H54 (cell line): Measurements from ENCODE around the gene CRNKL1.
A peak's percentile ranks its signal among the peaks of the same experiment; 100 is the strongest.

Experiments used
- DNase-seq: peaks from one replicate; pipeline ENCODE4 v3.0.0; 2011; ENCODE audit warnings: low spot score, mixed read lengths; ENCODE audit not compliant: insufficient read length
- FAIRE-seq: peaks from 3 replicates; lab custom pipeline; 2011; peaks lifted over from hg19 to GRCh38; lab: Jason Lieb, UNC
- POLR2A ChIP-seq: IDR thresholded peaks from 2 replicates; pipeline ENCODE4 v1.6.1; 2011; ENCODE audit warnings: low read depth, mild to moderate bottlenecking, low read length

The CRNKL1 gene

DNA sequence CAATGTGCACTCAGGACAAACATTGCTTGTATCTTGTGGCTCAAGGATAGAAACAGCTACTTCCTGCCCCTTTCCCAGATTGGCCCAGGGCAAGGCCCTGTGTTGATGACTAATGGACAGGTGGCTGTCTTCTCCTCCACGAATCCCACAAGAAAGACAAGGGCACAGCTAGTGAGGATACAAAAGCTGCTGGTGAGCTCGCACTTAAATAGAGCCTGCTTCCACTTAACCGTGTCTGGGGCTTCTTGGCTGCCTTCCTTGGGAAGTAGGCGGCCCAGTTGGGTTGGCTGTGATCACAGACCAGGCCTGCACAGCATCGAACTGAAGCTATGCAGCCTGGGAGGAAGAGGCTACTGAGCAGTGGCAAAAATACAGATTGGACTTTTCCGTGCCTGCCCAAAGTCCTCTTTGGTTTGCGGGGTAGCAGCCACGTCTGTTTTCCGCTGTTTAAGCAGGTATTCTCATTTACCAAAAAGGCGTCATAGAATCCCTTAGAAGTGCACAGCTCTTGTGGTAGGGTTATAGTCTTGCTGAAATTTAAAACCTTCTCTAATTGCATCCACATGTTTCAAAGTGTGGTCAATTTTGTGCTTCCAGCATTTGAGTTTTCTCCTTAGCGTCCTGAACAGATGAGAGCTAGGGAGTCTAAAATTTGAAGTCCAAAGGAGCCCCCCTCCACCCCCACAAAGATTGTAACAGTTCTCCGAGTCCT lies 58.2 kb downstream of the CRNKL1 start:
- TF ChIP-seq POLR2A, result no peak

DNA sequence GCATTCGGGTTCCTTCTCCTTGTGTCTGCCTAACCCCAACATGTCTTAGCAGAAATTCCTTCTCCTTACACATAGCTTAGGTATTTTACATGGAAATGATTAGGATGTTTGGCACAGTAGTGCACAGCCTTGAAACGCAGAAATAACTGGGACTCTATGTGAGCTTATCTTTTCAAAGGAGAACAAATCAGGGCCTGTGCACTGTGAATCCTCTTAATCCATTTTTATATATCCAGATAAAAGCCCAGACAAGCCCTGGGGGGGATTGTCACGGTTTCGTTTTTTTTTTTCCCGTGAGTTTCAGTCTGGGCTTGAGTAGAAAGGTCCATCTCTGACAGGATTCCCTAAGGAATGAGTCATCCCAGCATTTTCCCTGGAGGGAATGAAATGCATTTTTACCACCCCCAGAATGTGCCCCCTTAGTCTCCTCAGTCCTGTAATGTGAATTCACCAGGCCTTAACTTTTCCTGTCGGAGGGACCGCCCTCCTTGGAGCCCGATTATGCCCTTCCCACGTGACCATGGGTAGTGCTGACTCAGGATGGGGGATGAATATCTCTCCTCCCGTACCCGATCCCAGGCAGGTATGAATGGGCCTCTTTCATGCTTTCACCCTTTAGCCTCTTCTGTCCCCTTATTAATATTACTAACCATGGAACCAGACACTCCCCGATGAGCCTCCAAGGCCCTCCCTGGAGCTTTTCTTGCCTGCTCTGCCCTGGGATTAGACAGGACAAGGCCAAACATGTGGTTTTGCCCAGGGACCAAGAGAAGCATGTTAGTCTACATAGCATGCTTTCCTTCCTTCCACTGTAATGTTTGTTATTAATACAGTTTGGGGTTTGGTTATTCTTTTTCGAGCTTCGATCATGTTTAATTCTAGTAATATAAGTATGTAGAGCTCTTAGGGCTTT lies 59.0 kb downstream of the CRNKL1 start:
- FAIRE-seq (no peak), DNase-seq (peak; percentile 42)
- TF ChIP-seq POLR2A, result no peak

More for the DNA sequence above, 58.2 kb downstream of the CRNKL1 start:
- FAIRE-seq (no peak), DNase-seq (no peak)

DNA sequence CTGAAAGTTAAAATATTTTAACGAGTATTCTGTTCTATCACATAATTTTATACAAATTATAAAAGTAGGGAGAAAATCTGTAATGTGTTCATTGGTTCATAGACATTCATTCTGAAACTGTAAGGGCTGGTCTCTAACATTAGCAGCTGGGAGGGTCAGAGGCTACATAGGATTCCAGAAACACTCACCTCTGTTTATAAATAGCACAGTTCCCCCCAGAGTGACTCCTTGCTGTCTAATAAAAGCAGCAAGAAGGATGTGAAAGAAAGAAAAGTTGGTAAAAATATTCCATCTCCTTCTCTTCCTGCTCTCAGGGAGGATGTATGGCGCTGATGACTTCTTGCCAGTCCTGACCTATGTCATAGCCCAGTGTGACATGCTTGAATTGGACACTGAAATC lies 60.4 kb downstream of the CRNKL1 start:
- no peak for TF ChIP-seq POLR2A
- no peak for DNase-seq
- no peak for FAIRE-seq

DNA sequence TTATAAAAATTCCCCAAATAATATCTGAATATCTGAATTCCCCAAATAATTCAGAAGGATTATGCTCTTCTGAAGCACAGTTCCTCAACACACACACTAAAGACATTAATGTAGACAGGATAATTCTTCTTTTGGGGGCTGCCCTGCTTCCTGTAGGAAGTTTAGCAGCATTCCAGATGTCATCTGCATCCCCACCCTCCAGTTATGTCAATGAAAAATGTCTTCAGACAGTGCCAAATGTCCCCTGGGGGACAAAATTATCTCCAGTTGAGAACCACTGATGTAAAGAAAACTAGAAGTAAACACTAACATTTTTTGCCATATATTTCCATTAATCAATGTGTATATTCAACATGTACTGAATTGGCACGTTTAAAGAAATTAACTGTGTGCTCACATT lies 61.0 kb downstream of the CRNKL1 start:
- FAIRE-seq, result no peak
- no peak for TF ChIP-seq POLR2A
- DNase-seq, result no peak

DNA sequence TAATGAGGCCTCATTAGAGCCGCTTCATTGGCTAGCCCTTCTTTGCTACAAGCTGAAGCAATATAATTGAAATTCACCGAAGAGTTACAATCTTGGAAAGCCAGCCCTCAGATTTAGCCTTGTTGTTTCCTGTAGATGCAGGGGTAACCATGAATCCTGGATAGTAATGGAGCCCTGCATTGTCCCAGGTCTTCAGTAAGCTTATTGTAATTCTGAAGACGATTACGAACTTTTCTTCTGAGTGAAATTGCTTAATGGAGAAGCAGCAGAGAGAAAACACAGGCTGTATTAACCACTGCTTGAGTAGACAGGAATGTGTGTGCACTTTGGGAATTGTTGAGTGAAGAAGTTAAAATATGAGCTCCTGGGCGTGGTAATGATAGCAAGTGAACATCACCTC lies 61.4 kb downstream of the CRNKL1 start:
- FAIRE-seq (no peak), DNase-seq (no peak)
- TF ChIP-seq POLR2A, result no peak

DNA sequence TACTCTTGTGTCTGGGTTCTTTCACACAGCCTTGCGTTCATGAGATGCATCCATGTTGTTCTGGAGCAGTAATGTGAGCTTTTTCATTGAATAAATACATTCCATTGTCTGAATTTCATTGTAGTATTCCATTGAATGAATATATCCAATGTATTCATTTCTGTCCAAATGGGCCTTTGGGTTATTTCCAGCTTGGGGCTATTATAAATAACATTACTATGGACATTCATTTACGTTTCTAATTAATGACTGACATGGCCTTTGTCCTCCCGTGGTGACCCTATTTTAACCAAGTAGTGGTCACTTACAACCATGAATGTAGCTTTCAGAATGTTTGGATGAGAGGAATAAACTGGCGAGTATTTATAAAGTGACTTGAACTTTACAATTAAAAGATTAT lies 65.2 kb downstream of the CRNKL1 start:
- FAIRE-seq, result no peak

DNA sequence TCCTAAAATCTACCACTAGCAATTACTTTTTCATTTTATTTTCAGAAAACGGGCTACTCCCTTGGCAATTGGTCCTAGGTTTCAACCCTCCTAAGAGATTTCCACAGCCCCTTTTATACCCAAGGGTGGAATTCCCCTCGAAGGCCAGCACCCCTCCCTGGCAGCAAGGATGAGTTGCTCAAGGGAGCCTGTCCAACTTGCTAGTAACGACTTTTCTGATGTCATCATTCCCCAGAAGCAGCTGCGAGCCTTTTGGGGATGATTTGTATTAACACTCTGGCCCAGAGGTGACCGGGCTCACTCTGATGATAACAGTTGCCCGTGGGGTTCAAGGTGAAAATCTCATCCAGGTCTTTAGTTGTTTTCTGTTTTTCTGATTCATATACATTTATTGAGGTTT lies 65.8 kb downstream of the CRNKL1 start:
- DNase-seq (no peak), FAIRE-seq (no peak)
- no peak for TF ChIP-seq POLR2A

More for the DNA sequence above, 65.2 kb downstream of the CRNKL1 start:
- DNase-seq, result no peak
- TF ChIP-seq POLR2A, result no peak
